RCC 7860 (cell line): ENCODE measurements around the gene AMOTL1.
A peak's percentile ranks its signal among the peaks of the same experiment; 100 is the strongest.

ENCODE experiments used
- DNase-seq: peaks from one replicate; pipeline ENCODE4 v3.0.0-alpha.2; 2015; ENCODE audit warnings: low spot score
- FAIRE-seq: peaks from 2 replicates; lab custom pipeline; 2012; peaks lifted over from hg19 to GRCh38; lab: Jason Lieb, UNC

Gene AMOTL1

GRCh38 chr11:94766713-94767206, 1.4 kb upstream of the AMOTL1 start:
- FAIRE-seq (no peak), DNase-seq (no peak)

GRCh38 chr11:94767291-94767690, 865 bp upstream of the AMOTL1 start:
- FAIRE-seq: no peak
- DNase-seq: no peak

- DNase-seq (no peak), FAIRE-seq (no peak)
Measured at GRCh38 chr11:94768602-94769541, 716 bp downstream of the AMOTL1 start.

DNA sequence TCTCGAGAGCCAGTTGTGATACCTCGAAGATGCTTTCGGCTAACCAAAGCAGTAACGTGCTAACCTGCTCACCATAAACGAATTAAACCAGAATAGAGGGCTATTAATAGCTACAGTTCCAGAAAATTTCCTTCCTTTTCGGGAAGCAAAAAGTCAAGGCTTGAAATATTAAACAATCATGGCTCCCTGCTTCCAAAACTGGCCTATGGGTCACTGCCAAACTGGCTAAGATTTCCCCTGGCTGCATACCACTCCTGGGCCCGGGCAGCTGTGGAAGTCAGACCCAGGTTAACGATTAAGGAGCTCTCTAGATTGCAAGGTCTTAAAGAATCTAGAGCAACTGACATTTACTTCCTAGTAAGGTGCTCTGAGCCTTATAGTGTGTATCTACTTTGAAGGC, 1.7 kb downstream of the AMOTL1 start:
- no peak for FAIRE-seq
- no peak for DNase-seq

- no peak for FAIRE-seq
- no peak for DNase-seq
Measured at GRCh38 chr11:94770563-94771120, 2.5 kb downstream of the AMOTL1 start.

GRCh38 chr11:94771390-94771789, 3.2 kb downstream of the AMOTL1 start:
- no peak for FAIRE-seq

GRCh38 chr11:94771951-94772350, 3.8 kb downstream of the AMOTL1 start:
- FAIRE-seq: no peak
- no peak for DNase-seq

More at GRCh38 chr11:94771390-94771789, 3.2 kb downstream of the AMOTL1 start:
- no peak for DNase-seq

GRCh38 chr11:94773842-94774241, 5.7 kb downstream of the AMOTL1 start:
- DNase-seq (no peak), FAIRE-seq (no peak)

DNA sequence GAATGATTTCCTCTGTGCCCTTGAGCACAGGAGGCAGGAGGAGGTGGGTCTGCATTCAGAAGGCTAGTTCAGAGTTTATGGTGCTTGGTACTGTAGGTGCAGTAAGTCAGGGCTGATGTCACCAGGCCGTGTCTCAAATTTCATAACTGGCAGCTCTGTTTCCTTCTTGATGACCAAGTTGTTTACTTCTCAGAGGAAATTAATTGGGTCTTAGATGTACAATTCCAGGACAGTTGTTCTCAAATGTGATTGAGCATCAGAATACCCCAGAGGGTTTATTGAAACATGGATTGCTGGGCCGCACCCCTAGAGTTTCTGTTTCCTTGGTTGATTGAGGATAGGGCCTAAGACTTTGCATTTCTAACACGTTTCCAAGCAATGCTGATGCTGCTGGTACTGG, 6.2 kb downstream of the AMOTL1 start:
- no peak for DNase-seq
- FAIRE-seq: no peak

GRCh38 chr11:94775567-94776327, 7.6 kb downstream of the AMOTL1 start:
- FAIRE-seq (no peak), DNase-seq (no peak)

GRCh38 chr11:94776351-94777321, 8.5 kb downstream of the AMOTL1 start:
- DNase-seq (no peak), FAIRE-seq (no peak)

GRCh38 chr11:94780432-94780831, 12.3 kb downstream of the AMOTL1 start:
- DNase-seq: no peak
- FAIRE-seq: no peak

DNA sequence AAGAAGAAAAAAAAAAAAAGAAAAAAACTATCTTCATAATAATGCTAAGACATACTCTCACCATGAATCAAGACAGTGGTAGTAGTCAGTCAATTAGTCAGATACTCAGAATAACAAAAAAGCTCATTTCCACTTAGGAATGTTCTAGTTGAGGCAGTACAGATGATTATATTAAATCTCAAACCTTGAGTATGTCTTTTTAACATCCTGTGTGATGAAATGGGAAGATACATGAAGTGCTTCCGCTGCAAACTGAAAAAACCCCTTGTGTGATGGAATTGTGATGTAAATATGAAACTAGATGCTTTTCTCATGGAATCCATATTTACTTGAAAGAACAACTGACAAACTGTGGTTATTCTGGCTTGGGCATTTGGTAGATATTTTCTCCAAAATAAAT, 13.7 kb downstream of the AMOTL1 start:
- FAIRE-seq: no peak
- DNase-seq: no peak

DNA sequence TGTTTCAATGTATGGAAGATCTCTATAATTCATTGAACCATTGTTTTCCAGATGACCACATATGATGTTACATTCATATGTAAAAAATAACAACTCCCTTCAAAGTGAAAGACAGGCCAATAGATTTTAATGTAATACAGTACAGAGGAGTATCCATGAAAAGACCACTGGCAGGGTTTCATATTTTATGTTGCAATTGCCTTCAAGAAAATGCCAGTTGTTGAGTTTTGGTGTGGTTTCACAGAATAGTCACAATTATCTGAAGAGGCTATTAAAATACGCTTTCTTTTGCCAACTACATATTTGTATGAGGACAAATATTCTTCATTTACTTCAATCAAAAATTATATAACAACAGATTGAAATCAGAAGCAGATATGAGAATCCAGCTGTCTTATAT, 14.3 kb downstream of the AMOTL1 start:
- DNase-seq: no peak
- no peak for FAIRE-seq

DNA sequence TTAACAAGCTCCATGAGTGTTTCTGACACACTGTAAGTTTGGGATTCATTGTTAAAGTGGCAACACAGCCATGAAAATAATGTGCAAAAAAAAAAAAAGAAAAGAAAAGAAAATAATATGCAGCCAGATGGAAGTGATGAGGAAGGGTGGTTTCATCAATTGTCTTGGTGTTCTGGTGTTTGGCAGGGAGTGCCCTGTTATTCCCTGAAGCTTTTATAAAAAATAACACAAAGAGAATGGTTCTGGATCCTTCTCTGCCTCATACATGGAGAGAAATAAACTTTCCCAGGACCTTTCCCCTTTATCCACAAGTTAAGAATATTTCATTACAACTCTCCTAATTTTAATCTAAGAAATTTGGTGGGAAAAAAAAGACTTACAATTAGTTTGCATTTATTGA, 16.7 kb downstream of the AMOTL1 start:
- no peak for DNase-seq
- no peak for FAIRE-seq

DNA sequence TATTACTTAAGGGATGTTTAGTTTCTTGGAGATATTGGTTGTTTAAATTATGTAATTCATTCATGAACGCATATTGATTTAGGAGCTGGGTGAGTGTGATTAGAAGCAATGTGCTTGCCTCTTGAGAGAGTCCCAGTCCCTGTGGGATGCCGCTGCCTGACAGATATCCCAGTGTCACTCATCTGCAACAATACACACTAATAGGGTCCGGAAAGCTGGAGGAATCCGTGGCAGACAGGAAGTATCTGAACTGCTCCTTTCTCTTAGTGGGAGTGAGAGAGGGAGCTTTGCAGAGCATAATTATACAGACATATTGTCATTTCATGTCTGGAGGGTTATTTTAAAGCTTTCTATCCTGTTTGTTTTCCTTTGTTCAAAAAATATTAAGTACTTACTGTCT, 17.4 kb downstream of the AMOTL1 start:
- FAIRE-seq: no peak
- DNase-seq: no peak

DNA sequence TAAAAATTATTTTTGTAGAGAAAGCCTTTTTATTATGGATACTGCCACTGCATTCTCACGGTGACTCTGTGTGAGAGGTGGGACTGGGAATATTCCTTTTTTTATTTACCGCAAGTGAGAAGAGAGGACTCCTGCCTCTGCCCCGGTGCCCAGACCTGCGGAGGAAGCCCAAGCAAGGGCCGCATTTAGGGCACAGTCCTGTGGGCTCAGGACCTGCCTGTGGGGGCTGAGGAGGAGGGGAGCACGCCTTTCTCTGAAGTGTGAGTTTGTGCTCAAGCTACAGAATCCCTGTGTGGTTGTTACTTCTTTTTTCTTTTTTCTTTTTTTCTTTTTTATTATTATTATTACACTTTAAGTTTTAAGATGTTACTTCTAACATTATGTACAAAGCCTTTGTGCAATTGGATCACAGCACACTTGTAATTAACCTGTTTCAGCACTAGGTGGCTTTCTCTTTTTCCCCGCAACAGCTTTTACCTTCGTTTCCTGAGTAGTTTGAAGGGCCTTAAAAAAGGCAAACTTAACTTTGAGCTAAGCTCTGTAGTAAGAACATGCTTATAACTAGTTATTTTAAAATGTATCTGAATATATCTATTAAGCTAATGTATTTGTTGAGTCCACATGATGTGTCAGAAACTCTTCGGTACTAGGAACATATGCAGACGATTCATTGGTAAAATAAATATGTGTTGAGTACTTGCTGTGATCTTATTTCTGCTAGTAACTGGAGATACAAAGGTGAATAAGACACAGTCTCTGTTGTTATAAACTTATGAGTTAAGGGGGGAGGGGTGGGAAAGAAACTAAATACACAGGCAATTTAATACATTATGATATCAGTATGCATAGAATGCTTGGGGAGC, 18.3 kb downstream of the AMOTL1 start:
- DNase-seq (no peak), FAIRE-seq (peak; percentile 38)

DNA sequence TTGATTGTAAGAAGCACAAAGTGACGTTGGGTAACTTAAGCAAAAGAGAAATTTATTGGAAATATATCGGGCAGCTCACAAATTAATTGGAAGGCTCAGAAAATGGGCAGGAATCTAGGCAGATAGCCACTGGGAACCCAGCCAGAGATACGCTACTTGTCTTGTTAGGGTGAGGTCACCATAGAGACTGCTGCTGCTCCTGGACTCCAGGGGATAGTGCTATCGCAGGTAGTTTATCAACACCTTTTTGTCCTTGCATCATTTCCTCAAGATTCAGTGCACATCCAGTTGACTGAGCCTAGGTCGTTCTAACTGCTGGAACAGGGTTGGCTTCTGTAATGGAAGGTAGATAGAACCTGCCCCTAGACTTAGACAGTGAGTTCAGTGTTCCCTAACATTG, 19.6 kb downstream of the AMOTL1 start:
- FAIRE-seq (no peak), DNase-seq (no peak)

- FAIRE-seq (no peak), DNase-seq (no peak)
Measured at GRCh38 chr11:94788396-94788795, 20.2 kb downstream of the AMOTL1 start.
